GM12865 (cell line): ENCODE measurements around the gene TNPO2.
"Not testable (repeated sequence)": the region's sequence is repeated elsewhere in the genome, so short reads cannot be mapped to it uniquely, and the experiment has no call there.

Experiments
- DNase-seq: peaks from one replicate; pipeline ENCODE4 v3.0.0; 2010; ENCODE audit warnings: low read depth
- H3K4me3 ChIP-seq: 2 replicates; pipeline ENCODE4 v1.5.1; 2011; ENCODE audit warnings: mild to moderate bottlenecking, low read depth, low read length, control low read depth
- TF ChIP-seq, protein P1 (sequence below): IDR thresholded peaks from 2 replicates; pipeline ENCODE4 v1.5.1; 2011; ENCODE audit warnings: low read length, control low read depth, low read depth, inconsistent platforms; ENCODE audit not compliant: insufficient read depth; ENCODE audit errors: missing control alignments

The TNPO2 gene

GRCh38 chr19:12689581-12690216 lies 34.0 kb downstream of the TNPO2 start:
- TF ChIP-seq, protein P1, sequence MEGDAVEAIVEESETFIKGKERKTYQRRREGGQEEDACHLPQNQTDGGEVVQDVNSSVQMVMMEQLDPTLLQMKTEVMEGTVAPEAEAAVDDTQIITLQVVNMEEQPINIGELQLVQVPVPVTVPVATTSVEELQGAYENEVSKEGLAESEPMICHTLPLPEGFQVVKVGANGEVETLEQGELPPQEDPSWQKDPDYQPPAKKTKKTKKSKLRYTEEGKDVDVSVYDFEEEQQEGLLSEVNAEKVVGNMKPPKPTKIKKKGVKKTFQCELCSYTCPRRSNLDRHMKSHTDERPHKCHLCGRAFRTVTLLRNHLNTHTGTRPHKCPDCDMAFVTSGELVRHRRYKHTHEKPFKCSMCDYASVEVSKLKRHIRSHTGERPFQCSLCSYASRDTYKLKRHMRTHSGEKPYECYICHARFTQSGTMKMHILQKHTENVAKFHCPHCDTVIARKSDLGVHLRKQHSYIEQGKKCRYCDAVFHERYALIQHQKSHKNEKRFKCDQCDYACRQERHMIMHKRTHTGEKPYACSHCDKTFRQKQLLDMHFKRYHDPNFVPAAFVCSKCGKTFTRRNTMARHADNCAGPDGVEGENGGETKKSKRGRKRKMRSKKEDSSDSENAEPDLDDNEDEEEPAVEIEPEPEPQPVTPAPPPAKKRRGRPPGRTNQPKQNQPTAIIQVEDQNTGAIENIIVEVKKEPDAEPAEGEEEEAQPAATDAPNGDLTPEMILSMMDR, result no peak
- H3K4me3 ChIP-seq, result no peak overlapping the region
- DNase-seq, result no peak

DNA sequence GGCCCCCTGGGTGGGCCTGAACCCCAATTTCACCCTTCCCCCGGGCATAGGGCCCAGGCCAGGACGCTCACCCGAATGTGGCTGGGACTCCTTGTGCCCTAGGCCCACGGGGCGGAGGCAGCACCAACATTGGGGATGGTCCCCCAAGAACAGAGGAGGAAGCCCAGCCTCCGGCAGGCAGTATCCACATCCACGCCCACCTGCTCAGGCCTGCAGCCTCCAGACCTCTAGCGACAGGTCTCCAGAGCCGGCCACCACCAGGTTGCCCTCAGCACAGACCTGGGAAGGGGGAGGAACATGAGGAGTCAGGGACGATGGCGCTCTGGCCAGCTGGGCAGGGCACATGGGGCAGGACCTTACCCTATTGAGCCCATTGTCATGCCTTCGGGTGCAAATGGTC lies 34.7 kb downstream of the TNPO2 start:
- TF ChIP-seq, protein P1, result no peak
- no peak overlapping the region for H3K4me3 ChIP-seq
- no peak for DNase-seq

DNA sequence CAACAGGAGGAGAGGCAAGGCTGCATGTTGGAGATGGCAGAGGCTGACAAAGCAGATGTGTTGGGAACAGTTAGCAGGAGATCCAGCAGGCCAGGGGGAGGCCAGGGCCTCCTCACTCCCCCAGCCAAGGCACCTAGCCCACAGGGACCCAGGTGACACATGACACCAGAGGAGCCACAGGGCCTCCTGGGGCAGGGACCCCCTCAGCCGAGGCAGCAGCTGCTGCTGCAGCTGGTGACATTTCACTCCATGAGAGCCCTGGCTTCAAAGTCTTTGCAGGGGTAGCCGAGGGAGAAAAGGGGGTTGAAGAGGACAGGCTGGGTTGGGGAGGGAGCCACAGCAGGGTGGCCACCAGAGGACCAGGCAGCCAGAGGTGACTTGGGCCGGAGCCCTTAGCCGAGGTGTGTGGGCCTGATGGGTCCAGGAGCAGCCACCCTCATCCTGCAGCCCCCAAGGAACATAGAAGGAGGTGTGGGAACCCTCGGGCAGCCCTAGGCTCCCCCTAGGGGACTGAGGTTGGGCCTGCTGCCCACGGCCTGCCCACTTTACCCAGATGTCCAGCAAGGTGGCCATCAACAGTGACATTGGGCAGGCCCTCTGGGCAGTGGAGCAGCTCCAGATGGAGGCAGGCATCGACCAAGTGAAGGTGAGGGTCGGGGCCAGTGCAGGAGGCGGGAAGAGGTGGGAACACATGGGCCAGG lies 36.1 kb downstream of the TNPO2 start, which contains the start of gene GNG14:
Gene GNG14 (plus strand): TSS at position 503 of the 701 bp plus-strand sequence. CDS start 51 bp downstream, at position 554.
- TF ChIP-seq, protein P1, result no peak
- DNase-seq, result no peak
- H3K4me3 ChIP-seq, result no peak within 1 kb of the TSS

DNA sequence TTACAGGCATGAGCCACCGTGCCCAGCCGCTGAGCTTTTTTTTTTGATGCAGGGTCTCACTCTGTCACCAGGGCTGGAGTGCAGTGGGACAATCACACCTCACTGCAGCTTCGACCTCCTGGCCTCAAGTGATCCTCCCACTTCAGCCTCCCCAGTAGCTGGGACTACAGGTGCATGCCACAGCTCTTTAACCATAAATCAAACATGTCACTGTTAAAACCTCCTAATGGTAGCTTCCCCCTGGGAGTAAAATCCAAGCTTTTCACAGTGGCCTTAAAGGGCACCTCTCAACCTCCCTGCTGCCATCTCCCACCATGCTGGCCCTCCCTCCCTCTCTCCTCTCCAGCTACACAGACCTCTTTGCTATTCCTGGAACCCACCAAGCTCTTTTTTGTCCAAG lies 37.9 kb downstream of the TNPO2 start:
- no peak overlapping the region for H3K4me3 ChIP-seq
- DNase-seq, result no peak
- TF ChIP-seq, protein P1, result no peak

GRCh38 chr19:12681074-12681987 lies 42.4 kb downstream of the TNPO2 start, which contains the start of gene DHPS:
Gene DHPS, minus strand, starts transcription at chr19:12681880. Its CDS starts 114 bp downstream, at chr19:12681766.
- DNase-seq, result peak; percentile 99
- TF ChIP-seq, protein P1, result no peak
- H3K4me3 ChIP-seq, result peak within 1 kb of the TSS; percentile 89

GRCh38 chr19:12680034-12680433 lies 43.7 kb downstream of the TNPO2 start:
- H3K4me3 ChIP-seq, result peak overlapping the region; percentile 15; the same call in 1 of the 2 replicates
- DNase-seq, result no peak
- TF ChIP-seq, protein P1, result no peak

GRCh38 chr19:12678039-12678438 lies 45.7 kb downstream of the TNPO2 start:
- H3K4me3 ChIP-seq, DNase-seq: not testable (repeated sequence)
